GM12892 (cell line): ENCODE measurements around the gene EVI5L.

Source experiments
- POLR2AphosphoS5 ChIP-seq: IDR thresholded peaks from 2 replicates; pipeline ENCODE4 v1.6.1; 2011; ENCODE audit warnings: low read depth, low read length, control low read depth
- TAF1 ChIP-seq: IDR thresholded peaks from 2 replicates; pipeline ENCODE4 v1.6.1; 2011; ENCODE audit warnings: low read depth, mild to moderate bottlenecking, control low read depth, low read length, borderline replicate concordance

GRCh38 chr19:7904074-7905020 is 74.3 kb downstream of the EVI5L start:
- TF ChIP-seq TAF1 (no peak), POLR2AphosphoS5 (no peak)
